ENCODE results near the gene TEX30. TPM values are rescaled to one million over a fixed set of nuclear protein-coding genes. Genes with fewer than 3 reads are reported as not detected.

Gene TEX30
- total RNA-seq, 4 donors from 2014 or later = 11.2 to 20.5 (median 14.7) TPM

DNA sequence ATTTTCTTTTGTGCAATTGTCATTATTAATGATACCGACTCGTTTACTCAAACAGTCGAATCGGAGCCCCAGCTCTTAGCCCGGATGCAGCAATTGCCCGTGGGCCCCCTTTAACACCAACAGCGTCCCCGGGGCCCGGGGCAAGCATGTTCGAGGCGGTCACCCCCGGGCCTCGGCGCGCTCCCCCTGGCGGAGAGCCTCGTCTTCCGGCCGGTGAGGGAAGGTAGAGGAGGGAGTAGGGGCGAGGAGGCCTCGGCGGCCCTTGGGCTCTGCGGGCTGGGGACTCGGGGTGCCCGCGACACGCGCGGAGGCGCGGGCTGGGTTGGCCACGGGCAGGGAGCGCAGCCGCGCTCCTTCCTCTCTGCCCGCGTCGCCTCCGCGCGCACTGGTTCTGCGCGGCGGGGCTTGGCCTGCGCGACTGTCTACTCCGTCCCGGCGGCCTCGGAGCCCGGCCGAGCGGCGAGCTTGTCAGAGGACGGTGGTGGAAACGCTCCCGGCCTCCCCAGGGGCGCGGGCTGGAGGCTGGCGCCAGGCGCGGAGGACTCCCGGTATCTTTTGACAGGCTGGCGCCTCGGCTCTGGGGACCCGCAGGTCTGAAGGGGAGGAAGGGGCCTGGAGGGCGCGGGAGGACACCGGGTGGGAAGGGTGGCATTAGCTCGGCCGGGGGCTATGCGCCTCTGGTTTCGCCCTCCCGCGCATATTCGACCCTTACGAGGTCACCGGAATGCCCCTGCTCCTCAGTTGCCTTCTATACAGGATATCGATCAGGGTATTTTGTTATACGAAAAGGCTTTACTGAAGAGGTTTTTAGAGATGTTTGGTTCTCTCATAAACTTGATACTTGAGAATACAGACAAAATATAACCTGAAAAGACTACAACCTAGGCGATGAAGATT lies 26.8 kb upstream of the TEX30 start:
- Histone ChIP-seq H3K36me3 (no peaks in the 10 kb centered on the region), H3K4me3 (peak overlapping the region; percentile 76 to 93), H3K9me3 (no peaks in the 10 kb centered on the region), H3K4me1 (no peaks in the 10 kb centered on the region), H3K27me3 (no peaks in the 10 kb centered on the region), H3K27ac (peak overlapping the region; percentile 77 to 83)
- peak; percentile 73 to 80 for DNase-seq
- TF ChIP-seq, protein P1, sequence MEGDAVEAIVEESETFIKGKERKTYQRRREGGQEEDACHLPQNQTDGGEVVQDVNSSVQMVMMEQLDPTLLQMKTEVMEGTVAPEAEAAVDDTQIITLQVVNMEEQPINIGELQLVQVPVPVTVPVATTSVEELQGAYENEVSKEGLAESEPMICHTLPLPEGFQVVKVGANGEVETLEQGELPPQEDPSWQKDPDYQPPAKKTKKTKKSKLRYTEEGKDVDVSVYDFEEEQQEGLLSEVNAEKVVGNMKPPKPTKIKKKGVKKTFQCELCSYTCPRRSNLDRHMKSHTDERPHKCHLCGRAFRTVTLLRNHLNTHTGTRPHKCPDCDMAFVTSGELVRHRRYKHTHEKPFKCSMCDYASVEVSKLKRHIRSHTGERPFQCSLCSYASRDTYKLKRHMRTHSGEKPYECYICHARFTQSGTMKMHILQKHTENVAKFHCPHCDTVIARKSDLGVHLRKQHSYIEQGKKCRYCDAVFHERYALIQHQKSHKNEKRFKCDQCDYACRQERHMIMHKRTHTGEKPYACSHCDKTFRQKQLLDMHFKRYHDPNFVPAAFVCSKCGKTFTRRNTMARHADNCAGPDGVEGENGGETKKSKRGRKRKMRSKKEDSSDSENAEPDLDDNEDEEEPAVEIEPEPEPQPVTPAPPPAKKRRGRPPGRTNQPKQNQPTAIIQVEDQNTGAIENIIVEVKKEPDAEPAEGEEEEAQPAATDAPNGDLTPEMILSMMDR (IDR thresholded peaks at IDR 0.05) = peak; percentile 62 to 80 (median 70)
- peak in 1 of 2 donors; percentile 34 for TF ChIP-seq POLR2A (IDR thresholded peaks at IDR 0.05)
- intact Hi-C loops (cut with DNase I; ENCODE audit: low total_unique reads) = no loop called here

DNA sequence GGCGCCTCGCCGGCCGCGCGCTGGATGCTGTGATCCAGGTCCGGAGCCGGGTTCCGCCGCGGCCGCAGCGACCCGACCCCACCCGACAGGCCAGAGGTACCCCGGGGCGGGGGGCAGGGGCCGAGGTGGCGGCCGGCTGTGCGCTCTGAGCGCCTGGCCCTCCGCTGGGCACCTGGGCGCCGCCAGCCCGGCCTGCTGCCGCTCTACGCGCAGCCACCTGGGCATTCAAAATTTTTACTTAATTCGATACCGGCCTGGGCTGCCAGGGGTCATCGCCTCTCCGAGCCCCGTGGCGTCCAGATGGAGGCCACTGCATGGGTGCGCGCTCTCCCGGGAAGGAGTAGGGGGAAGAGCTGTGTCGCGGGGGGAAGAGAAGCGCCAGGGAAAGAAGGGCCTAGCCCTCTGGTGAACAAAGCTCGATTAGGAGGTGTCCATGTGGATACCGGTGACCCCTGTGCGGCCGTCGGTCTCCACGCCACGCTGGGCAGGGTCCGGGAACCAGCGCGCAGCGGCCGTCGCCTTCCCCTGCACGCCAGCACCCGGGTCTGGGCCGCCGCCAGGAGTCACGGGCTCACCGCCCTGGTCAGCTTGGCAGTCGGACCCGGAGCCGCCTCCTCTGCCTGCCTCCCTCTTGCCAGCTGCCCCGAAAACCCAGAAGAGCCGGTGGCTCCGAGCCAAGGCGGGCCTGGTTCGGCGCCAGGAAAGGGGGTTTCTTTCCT lies 26.0 kb upstream of the TEX30 start:
- H3K4me3 ChIP-seq = peak overlapping the region; percentile 76 to 93
- intact Hi-C loops (cut with DNase I; ENCODE audit: low total_unique reads) = no loop called here
- H3K9me3 ChIP-seq = no peaks in the 10 kb centered on the region
- H3K36me3 ChIP-seq = no peaks in the 10 kb centered on the region
- DNase-seq = no peak
- H3K27me3 ChIP-seq = no peaks in the 10 kb centered on the region
- H3K27ac ChIP-seq = peak overlapping the region; percentile 77 to 83
- TF ChIP-seq POLR2A (IDR thresholded peaks at IDR 0.05) = no peak
- TF ChIP-seq, protein P1 (IDR thresholded peaks at IDR 0.05) = no peak
- no peaks in the 10 kb centered on the region for H3K4me1 ChIP-seq

DNA sequence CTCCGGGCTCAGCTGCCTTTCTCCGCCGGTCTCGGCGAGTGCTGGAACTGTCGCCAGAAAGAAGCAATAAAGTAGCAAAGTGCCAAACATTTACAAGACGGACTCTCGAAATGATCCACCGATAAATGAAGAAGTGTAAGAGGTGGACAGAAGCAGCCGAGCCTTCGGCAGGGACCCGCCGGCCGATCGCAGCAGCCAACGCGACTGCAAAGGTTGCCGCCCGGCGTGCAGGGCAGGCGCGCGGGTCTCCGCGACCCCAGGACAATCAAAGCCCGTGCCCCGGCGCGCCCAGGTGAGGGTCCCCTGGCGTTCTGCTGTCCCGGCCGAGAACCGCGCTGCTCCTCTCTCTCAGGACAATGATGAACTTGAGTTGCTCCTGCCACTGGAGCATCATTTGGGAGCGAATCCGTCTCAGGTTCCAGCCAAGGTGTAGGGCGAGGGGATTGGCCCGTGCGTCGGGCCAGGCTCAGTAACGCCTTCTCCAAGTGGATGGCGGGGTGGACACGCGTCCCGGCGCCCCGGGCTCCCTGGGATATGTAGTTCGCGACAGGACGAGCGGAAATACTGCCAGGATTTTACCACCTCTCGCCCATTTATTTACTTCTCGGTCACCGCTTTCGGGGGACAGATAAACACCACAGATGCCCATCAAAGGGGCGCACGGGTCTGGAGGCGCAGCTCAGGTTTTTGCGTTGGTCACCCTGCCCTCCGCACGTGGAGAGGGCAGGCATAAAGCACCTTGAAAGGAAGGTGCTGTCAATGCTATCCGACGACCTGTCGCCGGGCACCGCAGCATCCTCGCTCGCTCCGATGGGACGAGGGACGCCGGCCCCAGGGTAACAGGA lies 25.2 kb upstream of the TEX30 start, which contains the start of the genes BIVM and POGLUT2:
TSS of gene BIVM (plus strand) at position 539 of the 845 bp plus-strand sequence. CDS start 8,149 bp downstream, outside the sequence.
TSS of gene POGLUT2 (minus strand) at position 396 of the 845 bp plus-strand sequence. CDS start at position 90, 306 bp downstream.
- intact Hi-C loops (cut with DNase I; ENCODE audit: low total_unique reads) = no loop called here
- H3K9me3 ChIP-seq = no peaks in the 10 kb centered on the region
- no peaks in the 10 kb centered on the region for H3K36me3 ChIP-seq
- H3K27me3 ChIP-seq = no peaks in the 10 kb centered on the region
- TF ChIP-seq POLR2A (IDR thresholded peaks at IDR 0.05) = peak; percentile 27 to 42
- TF ChIP-seq, protein P1 (IDR thresholded peaks at IDR 0.05) = no peak
- H3K4me1 ChIP-seq = no peaks in the 10 kb centered on the region
- peak within 1 kb of the TSS; percentile 77 to 83 for H3K27ac ChIP-seq
- peak; percentile 89 to 90 for DNase-seq
- H3K4me3 ChIP-seq = peak within 1 kb of the TSS; percentile 76 to 93

DNA sequence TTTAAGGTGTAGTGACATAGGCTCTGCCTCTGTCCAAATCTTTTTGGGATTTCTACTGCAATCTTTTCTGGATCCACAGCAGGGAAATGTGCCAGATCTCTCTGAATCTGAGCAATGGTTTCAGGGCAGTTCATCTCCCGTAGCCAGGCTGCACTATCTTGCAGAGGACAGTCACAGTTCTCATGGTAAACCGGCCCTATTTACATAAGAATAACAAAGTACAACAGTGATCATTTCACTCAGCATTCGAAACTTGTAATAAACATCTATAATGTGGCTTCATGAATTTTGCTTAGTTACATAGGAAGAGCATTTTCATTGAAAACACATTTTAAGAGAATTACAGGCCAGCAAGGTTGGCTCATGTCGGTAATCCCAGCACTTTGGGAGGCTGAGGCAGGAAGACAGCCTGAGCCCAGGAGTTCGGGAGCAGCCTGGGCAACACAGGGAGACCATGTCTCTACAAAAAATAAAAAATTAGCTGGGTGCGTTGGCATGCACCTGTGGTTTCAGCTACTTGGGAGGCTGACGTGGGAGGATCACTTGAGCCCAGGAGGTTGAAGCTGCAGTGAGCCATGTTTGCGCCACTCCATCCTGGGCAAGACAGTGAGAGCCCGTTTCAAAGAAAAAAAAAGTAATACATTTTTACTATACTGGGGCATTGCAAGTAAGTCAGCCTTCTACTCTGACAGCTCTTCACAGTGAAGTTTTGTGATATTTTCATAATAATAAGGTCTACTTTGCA lies 20.2 kb upstream of the TEX30 start:
- intact Hi-C loops (cut with DNase I; ENCODE audit: low total_unique reads) = no loop called here
- no peaks in the 10 kb centered on the region for H3K36me3 ChIP-seq
- no peaks in the 10 kb centered on the region for H3K9me3 ChIP-seq
- no peak for DNase-seq
- no peak overlapping the region for H3K27ac ChIP-seq
- no peaks in the 10 kb centered on the region for H3K27me3 ChIP-seq
- no peak overlapping the region for H3K4me3 ChIP-seq
- H3K4me1 ChIP-seq = no peaks in the 10 kb centered on the region
- TF ChIP-seq, protein P1 (IDR thresholded peaks at IDR 0.05) = no peak
- no peak for TF ChIP-seq POLR2A (IDR thresholded peaks at IDR 0.05)

Measured in uterus (tissue), 4 donors.